IMR-90 (cell line): ENCODE measurements around the gene GALNT14. TPM values are rescaled to one million over a fixed set of nuclear protein-coding genes. Genes with fewer than 3 reads are reported as not detected.

ENCODE experiments used
- ATAC-seq: fragments of 200-7000 bp; cut with Tn5 transposase; 2 replicates; pipeline ENCODE4 v1.9.1; 2020; ENCODE audit warnings: low read depth, mild to moderate bottlenecking, moderate library complexity
- BruUV-seq: library from RNA; stranded (reverse); fragments of 400-500 nt; replicated peaks from 2 replicates; lab custom pipeline; 2021; lab: Mats Ljungman, UMichigan
- CTCF ChIA-PET: fragments of 300-600 bp; formaldehyde crosslinking; extraction: SDS; loops from one replicate; lab custom pipeline; 2021; ENCODE audit warnings: antibody characterized with exemption; lab: Yijun Ruan, JAX
- POLR2A ChIA-PET: fragments of 300-600 bp; sonication (Branson Sonifier 250); formaldehyde crosslinking; loops from one replicate; lab custom pipeline; 2022; ENCODE audit warnings: antibody characterized with exemption; ENCODE audit not compliant: unreplicated experiment; lab: Charles Lee
- DNase-seq: peaks from one replicate; pipeline ENCODE4 v3.0.0; 2013
- H2AFZ ChIP-seq: replicated peaks from 2 replicates; pipeline ENCODE3; 2013; ENCODE audit warnings: low read length, mild to moderate bottlenecking; ENCODE audit not compliant: poor library complexity
- H2AK5ac ChIP-seq: 2 replicates; pipeline ENCODE4 v1.6.1; 2013; ENCODE audit warnings: low read depth, low read length, inconsistent platforms
- H2AK9ac ChIP-seq: replicated peaks from 2 replicates; pipeline ENCODE3; 2013; ENCODE audit warnings: mild to moderate bottlenecking, low read depth, low read length, moderate library complexity; ENCODE audit not compliant: poor library complexity
- H2BK120ac ChIP-seq: 2 replicates; pipeline ENCODE4 v1.6.1; 2013; ENCODE audit warnings: low read depth, low read length, inconsistent platforms
- H2BK15ac ChIP-seq: 3 replicates; pipeline ENCODE4 v1.6.1; 2013; ENCODE audit warnings: low read depth, low read length, inconsistent platforms
- H2BK20ac ChIP-seq: 2 replicates; pipeline ENCODE4 v1.6.1; 2013; ENCODE audit warnings: low read depth, mild to moderate bottlenecking, inconsistent platforms, low read length, moderate library complexity
- H2BK5ac ChIP-seq: 2 replicates; pipeline ENCODE4 v1.6.1; 2013; ENCODE audit warnings: mild to moderate bottlenecking, low read depth, low read length, inconsistent platforms; ENCODE audit not compliant: poor library complexity, severe bottlenecking
- H3K14ac ChIP-seq: replicated peaks from 2 replicates; pipeline ENCODE4 v1.6.1; 2013; ENCODE audit warnings: low read depth, low read length, inconsistent platforms
- H3K18ac ChIP-seq: 2 replicates; pipeline ENCODE4 v1.6.1; 2013; ENCODE audit warnings: low read depth, low read length, control low read depth
- H3K23ac ChIP-seq: 2 replicates; pipeline ENCODE4 v1.6.1; 2013; ENCODE audit warnings: low read depth, low read length, inconsistent platforms
- H3K27ac ChIP-seq: 2 replicates; pipeline ENCODE4 v1.5.1; 2013; ENCODE audit warnings: mild to moderate bottlenecking, control low read depth, low read length; ENCODE audit not compliant: insufficient read depth
- H3K27me3 ChIP-seq: 2 replicates; pipeline ENCODE4 v1.6.1; 2013; ENCODE audit warnings: low read length; ENCODE audit not compliant: control insufficient read depth, insufficient read depth
- H3K36me3 ChIP-seq: 2 replicates; pipeline ENCODE4 v1.6.1; 2013; ENCODE audit warnings: low read length, mixed read lengths; ENCODE audit not compliant: control insufficient read depth, insufficient read depth
- H3K4ac ChIP-seq: 2 replicates; pipeline ENCODE4 v1.6.1; 2013; ENCODE audit warnings: low read depth, low read length, inconsistent platforms
- H3K4me1 ChIP-seq: 2 replicates; pipeline ENCODE4 v1.6.1; 2013; ENCODE audit warnings: low read length, mixed read lengths; ENCODE audit not compliant: control insufficient read depth, insufficient read depth
- H3K4me2 ChIP-seq: 2 replicates; pipeline ENCODE4 v1.6.1; 2013; ENCODE audit warnings: low read depth, mild to moderate bottlenecking, control low read depth, low read length, moderate library complexity
- H3K4me3 ChIP-seq: 2 replicates; pipeline ENCODE4 v1.5.1; 2013; ENCODE audit warnings: low read depth, mild to moderate bottlenecking, control low read depth, low read length, moderate library complexity; ENCODE audit not compliant: insufficient read depth
- H3K56ac ChIP-seq: 2 replicates; pipeline ENCODE4 v1.6.1; 2013; ENCODE audit warnings: low read length, inconsistent platforms; ENCODE audit not compliant: insufficient read depth; ENCODE audit errors: extremely low read depth
- H3K79me1 ChIP-seq, 2 experiments: 2 replicates each; pipeline ENCODE4 v1.6.1; 2013; ENCODE audit warnings: low read length in 2 of 2, inconsistent platforms in 1 of 2, low read depth in 1 of 2
- H3K9ac ChIP-seq: 2 replicates; pipeline ENCODE4 v1.6.1; 2013; ENCODE audit warnings: low read depth, low read length, control low read depth
- H3K9me1 ChIP-seq: 2 replicates; pipeline ENCODE4 v1.6.1; 2013; ENCODE audit warnings: low read length, inconsistent platforms; ENCODE audit not compliant: insufficient read depth
- H3K9me3 ChIP-seq: 2 replicates; pipeline ENCODE4 v1.6.1; 2013; ENCODE audit warnings: low read length; ENCODE audit not compliant: control insufficient read depth, insufficient read depth
- H4K20me1 ChIP-seq: 2 replicates; pipeline ENCODE4 v1.6.1; 2013; ENCODE audit warnings: low read length, inconsistent platforms; ENCODE audit not compliant: insufficient read depth
- H4K5ac ChIP-seq: 2 replicates; pipeline ENCODE4 v1.6.1; 2013; ENCODE audit warnings: mild to moderate bottlenecking, low read depth, low read length, control low read depth
- H4K8ac ChIP-seq, 2 experiments: 2 replicates each; pipeline ENCODE4 v1.6.1; 2013; ENCODE audit warnings: low read depth in 2 of 2, low read length in 2 of 2, control low read depth in 1 of 2, inconsistent platforms in 1 of 2
- H4K91ac ChIP-seq: 2 replicates; pipeline ENCODE4 v1.6.1; 2013; ENCODE audit warnings: low read depth, low read length, inconsistent platforms; ENCODE audit not compliant: insufficient read depth
- BHLHE40 ChIP-seq: fragments of 150-350 bp; IDR thresholded peaks from 2 replicates; pipeline ENCODE4 v1.6.1; 2016; ENCODE audit warnings: mild to moderate bottlenecking, low read depth, low read length
- FOS ChIP-seq: fragments of 150-350 bp; IDR thresholded peaks from 2 replicates; pipeline ENCODE4 v1.6.1; 2016; ENCODE audit warnings: low read depth, low read length
- POLR2A ChIP-seq: IDR thresholded peaks from 2 replicates; pipeline ENCODE4 v1.6.1; 2012; ENCODE audit warnings: mild to moderate bottlenecking, low read depth, low read length
- RFX5 ChIP-seq: IDR thresholded peaks from 2 replicates; pipeline ENCODE4 v1.8.0; 2012; ENCODE audit warnings: low read depth, mild to moderate bottlenecking, low read length, moderate library complexity
- SMC3 ChIP-seq: fragments of 150-350 bp; IDR thresholded peaks from 2 replicates; pipeline ENCODE4 v1.6.1; 2016; ENCODE audit warnings: low read depth, mild to moderate bottlenecking, antibody characterized with exemption, low read length, moderate library complexity
- WGBS, 2 experiments: methylation state at CpG; one replicate each; pipeline versions ENCODE4 v1.1.5 to v1.1.7; 2013; ENCODE audit warnings: missing lambda C conversion rate in 2 of 2; ENCODE audit not compliant: insufficient read length in 1 of 2; ENCODE audit errors: extremely low coverage in 2 of 2; 5-methylcytosine and 5-hydroxymethylcytosine counted together
- dilution Hi-C: fragments of 300-500 bp; cut with HindIII; formaldehyde crosslinking; loops from one replicate; pipeline ENCODE4 v1.14.3; 2018; ENCODE audit warnings: low sequenced_read_pairs; ENCODE audit not compliant: unreplicated experiment
- in situ Hi-C: fragments of 300-500 bp; cut with MboI; formaldehyde crosslinking; loops from 3 replicates; pipeline ENCODE4 v1.14.3; 2019; ENCODE audit warnings: low sequenced_read_pairs, inconsistent platforms, mixed read lengths
- intact Hi-C: fragments of 100-400 bp; cut with micrococcal nuclease; formaldehyde crosslinking; loops from 2 replicates; pipeline ENCODE4 v1.10.0; 2022
- polyA plus RNA-seq, 3 experiments: library from polyadenylated mRNA; depleted of rRNA; stranded (reverse); fragments of >200 nt; gene quantifications; 2 replicates each; pipeline ENCODE4 v1.2.3, GENCODE V29; 2012; ENCODE audit warnings: low replicate concordance in 1 of 3
- total RNA-seq: library from RNA; depleted of rRNA; stranded (reverse); fragments of >200 nt; gene quantifications from 2 replicates; pipeline ENCODE4 v1.2.3, GENCODE V29; 2012
- TF ChIP-seq, protein P1 (sequence below): fragments of 150-350 bp; IDR thresholded peaks from 2 replicates; pipeline ENCODE4 v1.6.1; 2017; ENCODE audit warnings: mild to moderate bottlenecking, antibody characterized with exemption, low read length, low read depth

The GALNT14 gene
- total and polyA plus RNA-seq, 2 of the 4 experiments (the other 2 are of a cell fraction) = 0.15 to 0.18 TPM

DNA sequence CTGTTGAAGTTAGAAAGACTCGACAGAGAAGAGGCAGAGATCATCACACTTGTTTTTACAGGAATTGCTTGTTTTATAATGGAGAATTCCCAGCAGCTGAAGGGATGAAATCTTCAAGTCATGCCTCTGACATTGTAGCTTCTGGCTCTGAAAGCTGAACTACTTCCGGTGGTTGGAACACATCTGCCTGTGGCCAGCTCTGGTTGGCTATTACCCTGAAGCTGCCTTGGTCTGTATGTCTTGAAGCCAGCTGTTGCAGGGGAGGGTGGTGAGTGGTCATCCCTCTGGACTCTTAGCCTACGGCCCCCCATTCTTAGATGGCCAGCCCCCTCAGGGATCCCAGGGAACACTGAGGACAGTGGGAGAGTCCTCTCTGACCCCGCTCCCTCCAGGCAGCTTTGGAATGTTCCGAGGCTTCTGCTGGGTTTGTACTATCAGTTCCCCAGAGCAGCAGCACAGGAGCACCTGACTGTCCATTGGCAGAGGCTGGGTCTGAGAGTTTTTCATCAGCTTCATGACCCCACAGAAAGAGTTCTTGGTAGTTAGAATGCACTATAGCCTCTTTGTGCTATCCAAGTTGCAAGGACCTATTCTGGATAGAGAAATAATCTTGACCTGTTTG lies 243.6 kb downstream of the GALNT14 start:
- no peaks in the 10 kb centered on the region for H4K20me1 ChIP-seq
- intact Hi-C loops = no loop called here
- H3K4me2 ChIP-seq = no peak overlapping the region
- in situ Hi-C loops = no loop called here
- H3K36me3 ChIP-seq = no peaks in the 10 kb centered on the region
- ChIA-PET CTCF (no interaction called here), POLR2A (no interaction called here)
- H2AK9ac ChIP-seq = no peak overlapping the region
- no peak overlapping the region for H4K91ac ChIP-seq
- H3K23ac ChIP-seq = no peak overlapping the region
- H3K9me3 ChIP-seq = no peaks in the 10 kb centered on the region
- no peak overlapping the region for H3K9ac ChIP-seq
- no peak overlapping the region for H3K18ac ChIP-seq
- H4K8ac ChIP-seq = no peak overlapping the region
- no peaks in the 10 kb centered on the region for H3K9me1 ChIP-seq
- H4K5ac ChIP-seq = no peak overlapping the region
- H3K27ac ChIP-seq = no peak overlapping the region
- H2BK15ac ChIP-seq = no peak overlapping the region
- no peaks in the 10 kb centered on the region for H3K4me1 ChIP-seq
- H2BK20ac ChIP-seq = no peak overlapping the region
- H3K4ac ChIP-seq = no peak overlapping the region
- no peak overlapping the region for H3K56ac ChIP-seq
- dilution Hi-C loops = no loop called here
- H3K79me1 ChIP-seq = no peaks in the 10 kb centered on the region
- H3K27me3 ChIP-seq = peaks cover 2% of the 10 kb centered on the region; the same call in 1 of the 2 replicates
- no peak overlapping the region for H2BK5ac ChIP-seq
- 0% methylated on average over 1 of the region's 5 CpGs; no CpG with 5 or more reads in 1 of the 2 experiments for WGBS, 2 experiments
- no peak overlapping the region for H3K4me3 ChIP-seq
- ATAC-seq (no peak), DNase-seq (no peak)
- no peak overlapping the region for H2AK5ac ChIP-seq
- BruUV-seq = no TSS peak
- no peak overlapping the region for H3K14ac ChIP-seq
- no peak for TF ChIP-seq FOS
- TF ChIP-seq, protein P1, sequence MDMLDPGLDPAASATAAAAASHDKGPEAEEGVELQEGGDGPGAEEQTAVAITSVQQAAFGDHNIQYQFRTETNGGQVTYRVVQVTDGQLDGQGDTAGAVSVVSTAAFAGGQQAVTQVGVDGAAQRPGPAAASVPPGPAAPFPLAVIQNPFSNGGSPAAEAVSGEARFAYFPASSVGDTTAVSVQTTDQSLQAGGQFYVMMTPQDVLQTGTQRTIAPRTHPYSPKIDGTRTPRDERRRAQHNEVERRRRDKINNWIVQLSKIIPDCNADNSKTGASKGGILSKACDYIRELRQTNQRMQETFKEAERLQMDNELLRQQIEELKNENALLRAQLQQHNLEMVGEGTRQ = no peak
- TF ChIP-seq BHLHE40 = no peak
- no peak for TF ChIP-seq SMC3
- TF ChIP-seq POLR2A = no peak
- no peak for TF ChIP-seq RFX5
- H2AFZ ChIP-seq = no peak overlapping the region
- H2BK120ac ChIP-seq = no peak overlapping the region
